Caki2 (cell line): Measurements from ENCODE around the gene XRCC3. TPM values are rescaled to one million over a fixed set of nuclear protein-coding genes. Genes with fewer than 3 reads are reported as not detected.

Experiments
- DNase-seq: peaks from one replicate; pipeline ENCODE4 v3.0.0-alpha.2; 2015; ENCODE audit warnings: low read depth
- in situ Hi-C: cut with HindIII; loops from 2 replicates; pipeline ENCODE4 v1.10.0; 2016; ENCODE audit warnings: low sequenced_read_pairs, low pct_unique_long_range_greater_than_20kb, mixed read lengths
- total RNA-seq: library from RNA; depleted of rRNA; stranded (reverse); fragments of >200 nt; shearing (Covaris generic); gene quantifications from 2 replicates; pipeline ENCODE4 v1.2.3, GENCODE V29; 2014; ENCODE audit warnings: low replicate concordance

XRCC3 gene
- total RNA-seq, 1 experiment from 2014 or later = 50.0 TPM

DNA sequence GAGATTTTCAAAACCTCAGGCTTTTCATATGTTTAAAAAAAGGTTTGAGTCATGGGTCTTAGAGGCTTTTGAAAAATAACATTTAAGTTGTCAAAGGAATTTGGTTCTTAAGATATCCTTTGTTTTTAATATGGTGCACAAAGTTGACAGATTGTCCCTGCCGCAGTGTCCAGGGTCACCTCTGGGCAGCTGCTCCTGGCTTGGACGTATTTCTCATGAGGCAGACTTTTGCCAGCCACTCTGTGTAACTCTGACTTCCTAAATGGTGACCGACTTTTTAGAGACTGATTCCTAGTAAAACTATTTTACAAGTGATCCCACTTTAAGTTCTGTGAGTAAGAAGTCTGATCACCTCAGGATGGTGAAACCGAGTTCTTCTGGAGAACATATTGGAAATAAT lies 27.5 kb downstream of the XRCC3 start:
- in situ Hi-C loops = no loop called here

DNA sequence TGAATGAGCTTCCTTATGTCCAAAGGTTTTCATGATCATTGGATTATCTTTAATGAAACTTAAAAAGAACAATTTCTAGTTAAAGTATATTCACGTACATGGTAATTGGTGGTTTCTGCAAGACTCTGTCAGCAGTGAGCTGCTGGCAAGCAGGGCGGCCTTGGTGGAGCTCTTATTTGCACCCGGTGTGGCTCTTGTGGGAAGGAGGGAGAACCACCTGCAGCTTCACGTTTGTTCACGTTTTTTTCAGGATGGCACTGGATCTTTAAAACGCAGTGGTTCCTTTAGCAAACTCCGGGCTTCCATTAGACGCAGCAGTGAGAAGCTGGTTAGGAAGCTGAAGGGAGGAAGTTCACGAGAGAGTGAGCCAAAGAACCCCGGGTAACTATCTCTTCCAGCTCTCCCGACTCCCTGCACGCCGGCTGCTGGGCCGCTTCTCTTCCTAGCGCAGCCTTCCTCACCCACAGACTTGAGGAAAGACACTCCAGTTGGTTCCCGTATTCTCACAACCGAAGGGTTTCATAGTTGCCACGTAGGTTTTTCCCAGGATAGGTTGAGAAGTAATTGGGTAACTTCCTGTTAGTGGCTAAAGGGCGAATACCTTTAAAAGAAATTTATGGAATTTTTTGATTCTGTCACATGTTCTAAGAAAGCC lies 28.3 kb downstream of the XRCC3 start:
- no peak for DNase-seq
- in situ Hi-C loops = no loop called here

More for the DNA sequence above, 27.5 kb downstream of the XRCC3 start:
- no peak for DNase-seq

DNA sequence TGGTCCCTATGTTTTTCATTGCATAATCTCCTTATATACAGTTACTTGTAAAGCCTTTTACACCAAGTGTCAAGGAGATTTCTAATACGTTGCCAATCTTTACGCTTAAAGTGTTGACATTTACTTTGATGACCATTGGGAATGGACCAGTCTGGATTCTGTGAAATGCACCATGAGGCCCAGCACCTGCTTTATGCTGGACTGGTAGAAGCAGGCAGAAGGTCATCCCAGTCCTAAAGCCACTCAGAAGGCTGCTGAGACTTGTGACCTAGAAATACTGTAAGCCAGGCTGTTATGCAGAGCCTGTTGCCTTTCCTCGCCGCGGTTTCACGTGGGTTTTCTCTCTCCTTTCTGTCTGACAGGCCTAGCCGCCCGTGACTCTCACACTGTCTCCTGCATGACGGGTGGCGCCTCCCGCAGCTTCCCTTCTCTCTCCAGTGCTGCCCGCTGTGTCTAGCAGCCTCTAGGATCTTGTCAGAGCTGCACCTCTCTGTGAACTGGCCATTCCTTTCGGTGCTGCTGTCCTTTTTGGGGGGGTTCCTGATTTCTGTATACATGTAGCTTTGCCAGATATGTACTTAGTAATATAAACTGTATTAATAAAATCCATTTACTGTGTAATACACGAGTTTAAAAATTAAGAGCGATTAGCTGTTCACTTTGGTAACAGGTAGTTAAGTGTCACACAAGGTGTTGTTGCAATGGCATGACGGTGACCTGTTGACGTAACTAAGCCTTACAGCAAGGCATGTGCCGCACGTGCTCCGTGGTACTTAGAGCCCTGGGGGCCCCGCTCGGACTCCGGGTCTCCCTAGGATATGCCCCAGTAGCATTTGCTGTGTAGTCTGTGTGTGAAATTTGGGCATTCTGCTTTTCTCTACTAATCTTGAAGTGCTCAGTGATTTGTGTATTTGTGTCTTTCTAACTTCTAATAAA lies 29.7 kb downstream of the XRCC3 start:
- in situ Hi-C loops = no loop called here

DNA sequence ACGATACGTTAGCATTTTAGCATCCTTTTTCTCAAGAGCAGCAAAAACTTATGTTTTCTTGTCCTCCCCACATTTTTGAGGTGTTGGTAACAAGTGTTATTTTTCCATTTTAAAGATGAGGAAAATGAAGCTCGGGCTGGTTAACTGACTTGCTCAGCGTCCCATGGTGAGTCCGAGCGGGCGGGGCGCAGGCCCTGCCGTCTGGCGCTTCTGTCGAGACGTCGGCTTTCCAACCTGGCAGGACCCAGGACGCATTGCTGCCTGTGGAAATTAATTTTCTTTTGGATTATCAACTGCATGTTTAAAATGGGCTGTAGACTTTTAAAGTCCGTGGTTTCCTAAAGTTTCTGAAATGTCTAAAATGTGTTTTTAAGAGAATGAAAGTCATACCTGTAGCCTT lies 30.4 kb downstream of the XRCC3 start:
- in situ Hi-C loops = no loop called here

More for the DNA sequence above, 29.7 kb downstream of the XRCC3 start:
- no peak for DNase-seq

DNA sequence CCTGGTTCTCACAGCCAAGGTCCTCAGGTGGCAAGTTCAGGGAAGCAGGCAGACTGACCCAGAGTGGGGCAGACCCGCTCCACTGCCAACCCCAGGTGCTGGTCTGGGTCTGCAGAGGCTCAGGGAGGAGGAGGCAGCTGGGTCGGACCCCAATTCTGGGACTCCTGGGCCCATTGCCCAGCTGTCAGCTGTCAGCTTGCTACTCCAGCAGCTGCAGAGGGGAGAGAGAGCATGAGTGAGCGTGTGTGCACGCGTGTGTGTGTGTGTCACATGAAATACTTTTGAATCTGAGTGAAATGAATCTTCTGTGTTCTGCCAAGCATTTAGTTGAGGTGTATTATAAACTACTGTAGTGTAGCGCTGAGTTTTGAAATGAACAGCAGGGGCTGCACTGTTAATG lies 30.8 kb downstream of the XRCC3 start:
- in situ Hi-C loops = no loop called here

More for the DNA sequence above, 30.4 kb downstream of the XRCC3 start:
- DNase-seq = no peak

DNA sequence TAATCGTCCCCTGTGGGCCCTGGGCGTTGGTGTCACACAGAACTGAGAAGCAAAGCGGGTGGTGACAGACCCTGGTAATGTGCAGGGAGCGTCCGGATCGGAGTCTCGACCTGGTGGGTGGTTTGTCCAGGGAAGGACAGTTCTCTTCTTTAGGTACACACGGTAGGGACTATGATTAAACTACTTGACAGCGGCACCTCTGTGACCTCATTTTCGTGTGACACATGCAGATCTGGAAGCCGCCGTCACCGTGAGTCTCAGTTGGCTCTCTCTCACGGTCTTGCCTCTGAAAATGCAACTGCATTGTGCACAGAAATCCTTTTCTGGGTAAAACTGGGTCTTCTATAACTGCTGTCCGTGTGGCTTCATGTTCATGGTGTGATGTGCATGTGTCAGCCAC lies 32.1 kb downstream of the XRCC3 start:
- DNase-seq = no peak
- in situ Hi-C loops = no loop called here

More for the DNA sequence above, 30.8 kb downstream of the XRCC3 start:
- no peak for DNase-seq

DNA sequence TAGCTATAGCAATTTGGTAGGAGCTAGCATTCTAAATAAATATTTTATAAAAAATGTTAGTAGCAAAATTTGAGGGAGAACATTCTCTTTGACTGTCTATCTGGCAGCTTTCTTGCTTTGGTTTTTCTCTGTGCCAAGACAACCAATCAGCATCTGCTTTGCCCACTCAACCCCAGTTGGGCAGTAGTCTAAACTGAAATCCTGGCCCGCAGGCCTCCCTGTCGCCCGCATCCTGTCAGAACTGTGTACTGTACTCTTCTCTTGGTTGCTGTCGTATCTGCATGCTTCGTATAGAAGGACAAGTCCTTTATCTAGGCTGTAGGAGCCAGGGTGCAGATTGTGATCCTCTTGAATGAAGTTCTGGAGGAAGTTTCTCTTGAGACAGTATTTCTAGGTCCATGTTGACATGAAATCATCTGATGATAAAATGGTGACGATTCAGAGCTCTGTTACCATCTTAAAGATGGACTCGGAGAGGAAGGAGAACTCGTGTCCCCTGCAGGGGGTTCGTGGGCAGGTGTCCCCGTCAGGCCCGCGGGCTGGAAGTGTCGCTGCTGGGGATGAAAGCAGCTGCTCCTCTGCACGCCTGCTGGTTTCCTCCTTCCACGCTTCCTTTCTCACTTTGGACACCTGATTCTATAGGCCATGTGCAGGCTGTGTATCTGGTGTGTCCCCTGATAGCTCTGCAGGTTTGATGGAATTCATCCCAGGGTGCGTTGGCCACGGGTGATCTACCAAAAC lies 34.6 kb downstream of the XRCC3 start:
- in situ Hi-C loops = no loop called here
- no peak for DNase-seq

DNA sequence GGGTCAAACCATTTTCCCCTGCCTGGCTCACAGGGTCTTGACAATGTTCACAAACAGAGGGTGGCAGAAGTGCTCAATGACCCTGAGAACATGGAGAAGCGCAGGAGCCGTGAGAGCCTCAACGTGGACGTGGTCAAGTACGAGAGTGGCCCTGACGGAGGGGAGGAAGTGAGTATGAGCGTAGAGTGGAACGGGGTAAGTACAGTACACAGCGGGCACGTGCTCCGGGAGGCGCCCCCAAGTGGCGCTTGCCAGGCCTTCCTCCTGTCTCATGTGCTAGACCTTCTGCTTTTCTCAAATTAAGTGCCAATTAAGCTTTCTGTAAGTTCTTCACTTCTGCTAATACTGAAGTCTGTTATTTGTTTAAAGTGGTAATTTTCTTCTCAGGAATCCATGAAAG lies 35.9 kb downstream of the XRCC3 start:
- in situ Hi-C loops = no loop called here
- no peak for DNase-seq

DNA sequence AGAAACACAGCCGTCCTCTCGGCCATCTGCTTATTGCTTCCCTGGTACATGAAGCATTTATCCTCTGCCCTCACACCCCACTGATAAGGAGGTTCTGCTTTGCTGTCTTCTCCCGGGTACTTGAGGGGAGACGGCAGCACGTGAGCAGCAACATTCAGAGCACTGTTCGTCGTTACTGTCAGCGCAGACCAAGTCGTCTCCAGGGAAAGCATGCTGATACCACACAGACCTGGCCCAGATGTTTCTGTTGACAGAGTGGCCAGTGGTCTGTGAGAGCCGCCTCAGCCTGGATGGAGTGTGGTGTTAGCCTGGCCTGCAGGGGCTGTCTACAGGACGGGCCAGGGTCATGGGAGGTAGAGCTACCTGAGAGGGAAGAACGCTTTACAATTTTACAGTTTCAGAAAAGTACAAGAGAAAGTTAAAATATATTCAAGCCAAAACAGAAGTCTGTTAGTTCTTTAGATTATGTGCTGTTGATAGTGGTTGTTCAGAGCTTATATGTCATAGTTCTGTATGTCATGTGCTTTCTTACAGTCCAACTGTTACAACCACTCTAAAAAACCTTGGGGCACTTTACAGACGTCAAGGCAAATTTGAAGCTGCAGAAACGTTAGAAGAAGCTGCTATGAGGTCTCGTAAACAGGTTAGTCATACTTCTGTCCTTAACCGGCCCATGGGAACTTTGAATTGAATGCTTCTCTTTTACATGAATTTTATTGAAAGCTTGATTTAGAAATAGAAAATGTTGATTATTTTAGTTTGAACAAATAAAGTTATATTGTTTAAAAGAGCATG lies 38.2 kb downstream of the XRCC3 start:
- DNase-seq = no peak
- in situ Hi-C loops = no loop called here

DNA sequence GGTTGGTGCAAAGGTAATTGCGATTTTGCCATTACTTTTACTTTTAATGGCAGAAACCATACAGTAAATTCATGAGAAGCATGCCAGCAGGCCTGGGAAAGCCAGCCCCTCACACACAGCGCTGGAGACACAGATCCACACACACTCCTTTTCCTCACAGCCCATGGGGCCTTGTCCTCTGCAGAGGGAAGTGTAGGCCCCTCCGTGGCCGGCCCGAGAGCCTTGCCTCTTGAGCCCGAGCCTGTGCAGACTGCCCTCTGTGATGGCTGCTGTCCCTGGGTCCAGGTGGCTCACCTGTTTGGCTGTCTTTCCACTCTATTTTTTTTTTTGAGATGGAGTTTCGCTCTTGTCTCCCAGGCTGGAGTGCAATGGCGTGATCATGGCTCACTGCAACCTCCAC lies 39.3 kb downstream of the XRCC3 start:
- in situ Hi-C loops = no loop called here
- DNase-seq = no peak

DNA sequence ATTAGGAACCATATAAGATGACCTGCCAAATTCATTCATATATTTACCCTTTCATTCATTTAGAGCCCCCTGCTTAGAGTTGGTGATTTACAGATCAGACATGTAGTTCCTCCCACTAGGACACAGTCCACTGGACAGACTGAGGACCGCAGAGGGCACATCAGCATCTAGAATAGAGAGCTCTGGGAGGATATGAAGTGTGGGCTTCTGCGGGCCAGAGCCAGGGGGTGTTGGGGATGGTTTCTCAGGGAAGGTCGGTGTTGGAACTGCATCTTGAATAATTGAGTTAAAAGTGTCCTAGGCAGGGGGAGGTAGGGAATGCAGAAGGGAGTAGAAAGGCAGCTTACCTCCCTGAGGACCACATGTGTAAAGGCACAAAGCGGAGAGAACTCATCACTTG lies 43.3 kb downstream of the XRCC3 start:
- DNase-seq = no peak
- in situ Hi-C loops = no loop called here

DNA sequence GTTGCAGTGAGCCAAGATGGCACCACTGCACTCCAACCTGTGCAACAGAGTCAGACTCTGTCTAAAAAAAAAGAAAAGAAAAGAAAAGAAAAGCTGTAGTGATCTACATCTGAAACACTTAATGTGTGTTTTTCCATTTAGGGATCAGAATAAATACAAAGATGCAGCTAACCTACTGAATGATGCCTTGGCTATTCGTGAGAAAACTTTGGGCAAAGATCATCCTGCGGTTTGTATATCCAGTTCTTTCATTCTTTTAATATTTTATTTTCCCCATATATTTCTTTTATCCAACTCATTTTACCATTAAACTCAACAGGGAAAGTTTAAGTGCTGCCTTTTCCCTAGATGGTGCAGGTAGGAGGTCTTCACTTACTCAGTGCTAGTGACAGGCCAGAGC lies 45.9 kb downstream of the XRCC3 start:
- no peak for DNase-seq
- in situ Hi-C loops = no loop called here

DNA sequence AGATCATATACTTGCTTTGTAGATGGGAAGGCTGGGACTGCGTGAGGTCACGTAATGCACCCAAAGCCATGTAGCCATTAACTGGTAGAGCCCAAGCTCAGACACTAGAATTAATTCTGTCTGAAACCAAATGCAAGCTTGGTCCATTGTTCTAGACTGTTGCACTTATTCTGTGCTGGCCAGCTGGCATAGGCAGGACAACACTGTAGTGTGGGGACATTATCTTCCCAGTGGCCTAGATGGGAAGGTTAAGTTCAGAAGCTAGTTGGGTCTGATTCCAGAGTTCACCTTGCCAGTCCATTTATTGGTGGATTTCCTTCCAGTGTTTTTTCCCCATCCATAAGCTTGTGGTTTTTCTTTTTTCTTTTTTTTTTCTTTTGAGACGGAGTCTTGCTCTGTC lies 47.1 kb downstream of the XRCC3 start:
- in situ Hi-C loops = no loop called here
- DNase-seq = no peak

DNA sequence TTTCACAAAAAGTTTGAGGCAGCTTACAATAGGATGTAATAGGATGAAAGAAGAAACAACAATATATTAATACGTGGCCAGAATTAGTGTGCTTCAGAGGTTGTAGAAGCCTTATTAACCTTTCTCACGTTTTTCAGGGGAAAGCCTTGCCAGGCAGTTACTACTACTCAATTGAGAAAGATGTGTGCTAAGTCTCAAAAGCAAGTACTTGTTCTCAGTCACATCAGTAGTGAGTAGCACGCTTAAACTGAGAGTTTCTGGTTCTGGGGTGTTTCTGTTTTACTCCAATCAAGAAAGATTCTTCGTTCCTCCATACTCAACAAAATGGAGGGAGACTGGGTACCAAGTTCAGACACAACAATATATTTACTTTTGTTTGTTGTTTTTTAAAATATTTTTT lies 47.6 kb downstream of the XRCC3 start:
- DNase-seq = no peak
- in situ Hi-C loops = no loop called here

DNA sequence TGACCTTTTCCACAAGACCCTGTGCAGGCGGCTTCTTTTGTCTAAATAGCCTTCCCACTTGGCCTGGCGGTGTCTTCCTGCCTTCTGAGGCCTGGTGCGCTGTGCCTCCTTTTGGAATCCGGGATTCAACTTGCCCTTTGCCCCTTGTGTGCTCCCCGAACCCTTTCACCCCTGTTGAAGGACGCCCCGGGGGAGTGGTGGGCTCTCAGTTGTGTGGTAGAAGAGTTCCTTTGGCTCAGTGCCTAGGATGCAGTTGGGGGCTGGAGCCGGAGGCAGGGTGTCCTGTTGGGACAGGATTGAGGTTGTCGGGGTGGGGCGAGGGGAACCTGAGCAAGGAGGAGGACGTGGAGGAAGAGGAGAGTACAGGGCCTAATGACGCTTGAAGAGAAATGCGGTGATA lies 51.7 kb downstream of the XRCC3 start:
- DNase-seq = no peak
- in situ Hi-C loops = no loop called here

DNA sequence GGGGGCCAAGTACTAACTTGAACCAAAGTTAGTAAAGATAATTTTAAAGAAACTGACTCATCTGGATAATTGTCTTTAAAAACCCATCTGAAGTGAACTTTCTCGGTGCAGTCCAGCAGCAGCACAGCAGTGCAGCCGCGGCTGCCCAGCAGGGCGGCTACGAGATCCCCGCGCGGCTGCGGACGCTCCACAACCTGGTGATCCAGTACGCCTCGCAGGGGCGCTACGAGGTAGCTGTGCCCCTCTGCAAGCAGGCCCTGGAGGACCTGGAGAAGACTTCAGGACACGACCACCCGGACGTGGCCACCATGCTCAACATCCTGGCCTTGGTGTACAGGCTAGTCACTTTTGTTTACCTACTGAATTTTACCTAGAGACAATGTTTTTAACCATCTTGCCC lies 52.7 kb downstream of the XRCC3 start:
- DNase-seq = no peak
- in situ Hi-C loops = no loop called here

DNA sequence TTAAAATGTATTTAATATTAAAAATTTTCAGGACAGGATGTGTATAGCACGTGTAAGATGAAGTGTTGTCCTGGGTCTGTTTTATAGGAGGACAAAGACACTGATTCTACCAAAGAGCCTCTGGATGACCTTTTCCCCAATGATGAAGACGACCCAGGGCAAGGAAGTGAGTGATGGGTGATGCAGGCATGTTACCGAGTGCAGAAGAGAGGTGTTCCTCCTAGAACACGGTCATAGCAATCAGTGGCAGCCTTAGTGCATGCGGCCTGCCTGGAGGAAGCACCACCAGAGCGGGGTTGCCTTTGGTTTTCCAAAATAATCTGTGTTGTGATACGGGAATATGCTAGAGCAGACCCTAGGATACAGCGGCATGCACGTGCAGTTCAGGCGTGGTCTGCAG lies 53.2 kb downstream of the XRCC3 start:
- in situ Hi-C loops = no loop called here
- no peak for DNase-seq

DNA sequence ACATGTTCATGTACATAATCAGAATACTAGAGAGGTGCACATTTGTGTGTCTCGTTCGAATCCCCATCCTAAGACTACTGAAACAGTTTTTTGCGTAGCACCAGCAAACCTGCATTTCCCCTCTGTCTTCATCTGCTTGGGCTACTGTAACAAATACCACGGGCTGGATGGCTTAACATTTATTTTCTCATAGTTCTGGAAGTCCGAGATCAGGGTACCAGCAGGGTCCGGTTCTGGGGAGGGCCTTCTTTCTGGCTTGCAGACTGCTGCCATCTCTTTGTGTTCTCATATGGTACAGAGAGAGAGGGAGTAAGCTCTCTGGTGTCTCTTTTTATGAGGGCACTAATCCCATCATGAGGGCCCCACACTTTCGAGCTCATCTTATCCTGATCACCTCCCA lies 55.6 kb downstream of the XRCC3 start:
- in situ Hi-C loops = no loop called here
- no peak for DNase-seq
